ENCODE data around the gene SNRNP25.
"Not testable (repeated sequence)": the region's sequence is repeated elsewhere in the genome, so short reads cannot be mapped to it uniquely, and the experiment has no call there.

The SNRNP25 gene

DNA sequence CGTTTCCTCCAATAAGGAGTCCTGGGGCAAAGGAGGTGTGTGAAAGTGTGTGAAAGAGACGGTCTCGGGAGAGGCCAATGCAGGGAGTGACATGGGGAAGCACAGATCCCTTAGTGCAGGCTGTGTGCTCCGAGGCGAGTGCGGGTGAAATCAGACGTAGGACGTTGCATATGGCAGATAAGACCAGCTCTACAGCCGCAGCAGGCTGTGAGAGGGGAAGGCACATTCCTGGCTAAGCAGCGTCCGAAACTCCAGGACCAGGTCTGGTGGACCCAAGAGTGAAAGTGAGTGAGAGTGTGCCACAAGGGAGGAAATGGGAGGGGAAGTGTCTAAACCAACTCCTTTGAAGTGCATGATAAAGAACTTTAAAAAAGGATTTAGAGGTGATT, 11.6 kb upstream of the SNRNP25 start:
- no peak for DNase-seq

DNA sequence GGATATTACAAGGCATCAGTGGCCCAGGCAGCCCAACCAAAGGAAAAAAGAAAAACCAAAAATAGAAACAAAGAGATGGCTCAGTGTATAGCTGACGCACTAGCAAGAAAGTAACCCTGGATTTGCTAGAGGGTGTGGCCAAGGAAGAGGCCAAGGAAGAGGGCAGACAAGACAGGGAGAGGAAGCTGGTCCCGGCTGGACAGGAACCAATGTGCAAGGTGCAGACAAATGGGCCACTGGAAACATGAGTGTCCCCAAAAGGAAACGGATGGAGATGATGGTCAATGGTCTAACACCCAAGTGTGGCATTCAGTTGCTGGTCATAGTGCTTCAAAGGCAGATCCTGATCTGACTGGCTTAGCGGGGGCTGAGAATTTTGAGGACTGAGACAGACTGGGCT, 10.9 kb upstream of the SNRNP25 start:
- no peak for DNase-seq

DNA sequence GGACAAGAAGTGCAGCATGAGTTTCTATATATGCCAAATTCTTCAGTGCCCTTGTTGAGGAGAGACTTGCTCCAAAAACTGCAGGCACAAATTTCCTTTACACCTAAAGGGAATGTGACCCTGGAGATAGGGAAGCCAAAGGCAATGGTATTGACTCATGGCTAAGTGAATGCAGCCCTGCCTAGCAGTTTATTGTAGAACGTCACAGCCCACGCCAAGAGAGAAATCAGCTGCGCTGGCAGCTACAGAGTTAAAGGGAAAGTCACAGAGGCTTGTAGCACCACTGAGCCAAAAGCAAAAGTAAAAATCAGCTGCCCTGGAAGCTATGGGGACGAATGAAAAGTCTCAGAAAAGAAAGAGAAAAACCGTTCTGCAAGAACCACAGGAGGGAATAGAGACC, 10.3 kb upstream of the SNRNP25 start:
- DNase-seq = no peak

DNA sequence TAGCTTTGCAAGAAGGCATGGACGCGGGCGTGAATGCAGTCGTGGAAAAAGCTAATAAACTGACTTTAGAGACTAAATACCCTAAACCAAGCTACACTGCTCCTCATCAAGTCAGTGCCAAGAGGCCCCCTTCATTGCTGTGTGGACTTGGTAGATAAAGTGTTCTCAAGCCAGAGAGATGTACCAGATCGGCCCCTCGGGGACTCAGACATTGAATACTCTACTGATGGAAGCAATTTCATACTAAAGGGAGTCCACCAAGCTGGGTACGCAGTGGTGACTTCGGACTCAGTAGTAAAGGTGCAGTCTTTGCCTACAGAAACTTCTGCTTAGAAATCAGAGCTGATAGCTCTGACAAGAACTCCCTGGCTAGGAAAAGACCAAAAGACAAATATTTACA, 9.0 kb upstream of the SNRNP25 start:
- no peak for DNase-seq

DNA sequence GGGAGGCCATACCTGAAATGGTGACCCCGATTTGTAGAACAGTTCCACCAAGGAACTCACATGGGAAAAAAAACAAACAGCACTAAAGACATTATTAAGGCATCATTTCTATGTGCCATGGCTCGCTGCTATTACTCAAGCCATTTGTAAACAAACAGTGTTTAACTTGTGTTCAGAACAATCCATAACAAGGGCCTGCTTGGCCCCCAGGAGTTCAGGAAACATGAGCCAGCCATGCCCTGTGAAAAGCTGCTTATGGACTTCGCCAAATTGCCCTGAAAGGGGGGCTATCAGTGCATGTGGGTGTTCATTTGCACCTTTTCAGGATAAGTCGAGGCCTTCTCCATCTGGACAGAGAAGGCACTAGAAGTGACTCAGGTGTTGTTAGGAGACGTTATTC, 8.2 kb upstream of the SNRNP25 start:
- no peak for DNase-seq

DNA sequence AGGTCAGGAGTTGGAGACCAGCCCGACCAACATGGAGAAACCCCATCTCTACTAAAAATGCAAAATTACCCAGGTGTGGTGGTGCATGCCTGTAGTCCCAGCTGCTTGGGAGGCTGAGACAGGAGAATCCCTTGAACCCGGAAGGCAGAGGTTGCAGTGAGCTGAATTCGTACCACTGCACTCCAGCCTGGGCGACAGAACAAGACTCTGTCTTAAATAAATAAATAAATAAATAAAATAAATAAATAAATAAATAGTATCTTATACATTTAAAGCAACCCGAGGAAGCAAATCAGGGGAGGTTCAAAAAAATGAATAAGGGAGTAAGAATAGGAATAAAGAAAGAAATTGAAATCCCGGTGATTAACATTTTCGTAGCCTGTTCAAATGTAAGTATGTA, 7.1 kb upstream of the SNRNP25 start:
- not testable (repeated sequence) for DNase-seq

DNA sequence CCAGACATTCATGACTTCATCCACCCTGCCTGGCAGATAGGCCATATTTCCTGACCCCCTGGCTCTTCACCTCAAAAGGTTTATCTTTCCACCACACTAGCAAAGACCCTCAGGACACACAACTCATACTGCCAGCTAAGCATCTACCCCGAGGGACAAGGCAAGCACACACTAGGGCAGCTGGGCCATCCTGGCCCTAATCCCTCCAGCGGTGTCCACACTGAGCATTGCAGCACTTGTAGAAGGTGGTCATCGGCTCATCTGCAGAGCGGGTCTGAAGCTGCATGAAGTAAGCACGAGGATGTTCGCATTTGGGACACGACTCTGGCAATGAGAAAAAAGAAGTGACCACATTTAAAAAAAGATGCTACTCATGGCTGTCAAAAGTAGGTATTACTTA, 6.4 kb upstream of the SNRNP25 start:
- no peak for DNase-seq

DNA sequence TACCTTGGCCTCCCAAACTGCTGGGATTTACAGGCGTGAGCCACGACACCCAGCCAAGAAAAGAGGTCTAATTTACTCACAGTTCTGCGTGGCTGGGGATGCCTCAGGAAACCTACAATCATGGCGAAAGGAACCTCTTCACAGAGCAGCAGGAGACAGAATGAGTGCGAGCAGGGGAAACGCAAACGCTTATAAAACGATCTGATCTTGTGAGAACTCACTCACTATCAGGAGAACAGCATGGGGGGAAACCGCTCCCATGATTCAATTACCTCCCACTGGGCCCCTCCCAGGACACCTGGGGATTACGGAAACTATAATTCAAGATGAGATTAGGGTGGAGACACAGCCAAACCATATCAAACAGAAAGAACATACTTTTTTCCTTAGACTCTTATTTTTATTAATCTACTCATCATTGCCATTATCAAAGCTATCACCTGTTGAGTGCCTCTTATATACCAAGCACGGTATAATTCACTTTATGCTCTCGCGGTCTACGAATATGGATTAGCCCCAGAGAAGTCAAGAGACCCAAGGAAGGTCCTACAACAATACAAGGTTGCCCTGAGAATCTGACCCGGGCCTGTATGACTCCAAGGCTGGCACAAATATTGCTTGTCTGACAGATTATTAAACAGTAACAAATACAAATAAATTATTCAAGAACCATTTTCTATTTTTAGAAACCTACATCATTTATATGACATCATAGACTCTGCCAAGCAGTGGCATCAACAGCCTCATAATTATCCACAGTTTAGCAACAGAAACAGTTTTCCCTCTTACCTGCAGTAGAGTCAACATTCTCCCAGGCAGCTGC, 2.6 kb upstream of the SNRNP25 start:
- DNase-seq = no peak

DNA sequence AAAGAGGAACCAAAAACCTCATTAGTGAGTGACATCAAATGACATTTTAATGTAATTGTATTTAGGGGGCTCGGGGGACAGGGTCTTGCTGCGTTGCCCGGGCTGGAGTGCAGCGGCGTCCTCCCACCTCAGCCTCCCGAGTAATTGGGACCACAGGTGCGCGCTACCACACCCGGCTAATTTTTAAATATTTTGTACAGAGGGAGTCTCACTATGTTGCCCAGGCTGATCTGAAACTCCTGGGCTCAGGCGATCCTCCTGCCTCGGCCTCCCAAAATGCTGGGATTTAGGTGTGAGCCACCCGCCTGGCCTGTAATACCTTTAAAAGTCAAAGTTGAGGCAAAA, 581 bp downstream of the SNRNP25 start:
- no peak for DNase-seq

DNA sequence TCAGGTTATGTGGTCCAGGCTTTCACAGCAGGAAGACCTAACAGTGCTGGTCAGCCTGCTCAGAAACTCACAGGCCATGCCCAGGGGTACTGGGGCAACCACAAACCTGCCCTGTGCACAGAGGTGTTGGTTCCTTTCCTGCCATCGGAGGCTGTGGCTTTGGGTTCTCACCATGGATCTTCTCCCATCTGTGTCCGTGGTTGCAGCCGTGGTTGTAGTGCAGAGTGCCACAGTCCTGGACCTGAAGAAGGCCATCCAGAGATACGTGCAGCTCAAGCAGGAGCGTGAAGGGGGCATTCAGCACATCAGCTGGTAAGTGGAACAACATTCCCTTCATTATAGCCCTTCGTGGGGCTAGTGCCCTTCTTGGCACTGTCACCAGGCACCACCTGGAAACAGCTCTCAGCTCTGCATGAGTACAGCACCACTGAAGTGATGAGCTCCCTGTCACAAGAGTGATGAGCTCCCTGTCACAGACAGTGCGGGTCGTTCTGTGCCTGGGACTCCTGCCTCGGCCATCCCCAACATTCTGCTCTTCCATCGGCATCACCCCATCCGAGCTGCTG, 2.0 kb downstream of the SNRNP25 start:
- DNase-seq = no peak

DNA sequence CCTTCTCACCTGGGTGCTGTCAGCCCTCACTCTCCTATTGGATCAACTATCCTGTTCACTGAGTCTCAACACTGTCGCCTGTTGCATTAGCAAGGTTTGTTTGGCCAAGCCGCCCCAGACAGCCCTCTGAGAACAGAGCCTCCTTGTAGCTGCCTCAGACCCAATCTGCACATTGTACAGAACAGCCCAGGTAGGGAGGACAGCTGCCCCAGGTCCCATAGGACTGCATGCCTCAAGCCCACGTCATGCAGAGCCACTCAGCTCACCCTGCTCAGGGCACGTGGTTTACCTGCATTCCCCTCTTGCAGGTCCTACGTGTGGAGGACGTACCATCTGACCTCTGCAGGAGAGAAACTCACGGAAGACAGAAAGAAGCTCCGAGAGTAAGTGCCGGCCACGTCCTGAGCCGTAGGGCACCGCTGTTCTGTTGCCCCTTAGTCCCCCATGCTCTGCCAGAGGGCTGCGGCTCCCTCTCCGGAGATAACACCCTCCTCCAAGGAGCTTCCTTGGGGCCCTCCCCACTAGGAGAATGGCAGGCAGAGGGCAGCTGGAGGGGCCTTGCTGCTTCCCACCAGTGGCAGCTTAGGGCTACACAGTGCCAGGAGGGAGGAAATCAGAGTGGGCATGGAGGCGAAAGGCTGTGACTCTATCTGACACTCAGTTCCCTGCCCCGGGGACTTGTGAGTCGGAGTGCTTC, 2.8 kb downstream of the SNRNP25 start:
- DNase-seq = no peak

DNA sequence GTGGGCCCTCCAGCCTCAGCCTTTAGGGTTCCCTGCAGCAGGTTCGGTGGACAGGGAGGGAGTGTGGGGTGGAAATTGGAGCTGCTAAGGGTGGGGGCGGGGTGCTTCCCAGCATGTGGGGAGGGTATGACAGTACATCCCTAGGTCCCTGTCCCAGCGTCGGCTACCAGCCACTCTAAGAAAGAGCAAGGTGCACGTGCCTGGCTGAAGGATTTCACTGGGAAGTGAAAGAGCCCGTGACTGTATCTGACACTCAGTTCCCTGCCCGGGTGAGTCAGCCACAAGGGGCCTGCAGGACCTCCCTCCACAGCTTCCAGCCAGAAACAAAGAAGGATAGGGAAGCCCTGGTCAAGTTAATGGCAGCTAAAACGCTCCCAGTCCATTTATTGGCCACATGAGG, 4.1 kb downstream of the SNRNP25 start:
- no peak for DNase-seq

DNA sequence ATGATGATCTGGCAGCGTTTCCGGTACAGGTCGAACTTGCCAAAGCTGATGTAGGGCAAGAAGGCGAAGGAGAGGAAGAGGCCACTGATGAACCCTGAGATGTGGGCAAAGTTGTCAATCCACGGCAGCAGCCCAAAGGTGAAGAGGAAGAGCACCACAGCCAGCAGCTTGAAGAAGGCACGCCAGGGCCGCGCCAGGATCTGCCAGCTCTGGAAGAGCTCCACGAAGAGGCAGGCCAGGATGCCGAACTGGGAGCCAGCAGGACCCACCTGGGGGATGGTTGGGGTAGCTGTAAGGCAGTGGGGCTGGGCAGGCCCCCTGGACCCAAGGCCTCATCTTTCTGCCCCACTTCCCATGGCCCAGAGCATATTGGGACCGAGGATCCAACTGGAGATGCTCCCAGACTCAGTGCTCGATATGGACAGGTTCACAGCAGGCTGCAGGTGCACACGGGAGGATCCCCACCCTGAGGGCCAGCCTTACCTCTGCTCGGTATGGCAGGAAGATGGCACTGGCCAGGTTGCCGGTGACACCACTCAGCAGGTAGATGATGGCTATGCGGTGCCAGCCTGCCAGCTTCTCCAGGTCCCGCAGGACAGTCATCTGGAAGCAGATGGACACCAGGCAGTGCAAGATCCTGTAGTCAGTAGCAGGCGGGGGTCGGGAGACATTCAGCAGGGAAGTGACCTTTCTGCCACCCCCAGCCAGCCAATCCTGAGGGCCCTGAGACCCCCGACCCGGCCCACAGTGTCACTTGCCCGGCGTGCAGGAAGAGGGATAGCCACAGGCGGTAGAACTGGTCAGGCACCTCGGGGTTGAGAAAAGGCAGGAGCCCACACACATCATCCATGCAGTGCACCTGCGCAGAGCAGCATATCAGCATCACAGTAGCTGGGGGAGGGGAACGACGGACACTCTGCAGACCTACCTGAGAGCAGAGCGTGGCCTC, 5.1 kb downstream of the SNRNP25 start:
- DNase-seq = no peak

DNA sequence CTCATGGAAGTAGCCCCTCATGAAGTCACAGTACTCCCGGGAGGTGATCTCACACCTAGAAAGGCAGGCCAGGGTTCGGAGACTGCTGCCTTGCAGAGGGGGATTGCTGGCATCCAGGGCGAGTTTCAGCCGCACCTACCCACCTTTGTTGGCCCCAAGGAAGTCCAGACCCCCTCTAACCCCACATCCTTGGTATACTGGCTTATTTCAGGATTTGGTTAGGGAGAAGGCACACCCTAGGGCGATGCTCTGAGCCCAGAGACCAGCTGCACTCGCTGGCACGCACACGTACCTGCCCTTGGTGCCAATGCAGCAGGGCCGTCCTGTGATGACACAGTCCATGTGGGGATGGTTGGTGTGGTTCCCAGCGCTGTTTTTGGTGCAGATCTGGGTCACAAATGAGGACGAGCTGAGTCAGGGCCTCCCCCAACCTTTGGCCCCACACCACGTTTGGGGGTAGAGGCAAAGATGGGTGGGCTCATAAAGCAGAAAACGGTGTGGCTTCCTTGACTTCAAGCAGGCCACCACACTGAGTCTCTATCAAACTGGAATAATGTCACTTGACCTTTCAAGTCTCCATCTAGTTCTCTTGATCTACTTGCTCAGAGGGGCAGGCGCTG, 5.9 kb downstream of the SNRNP25 start:
- DNase-seq = no peak

DNA sequence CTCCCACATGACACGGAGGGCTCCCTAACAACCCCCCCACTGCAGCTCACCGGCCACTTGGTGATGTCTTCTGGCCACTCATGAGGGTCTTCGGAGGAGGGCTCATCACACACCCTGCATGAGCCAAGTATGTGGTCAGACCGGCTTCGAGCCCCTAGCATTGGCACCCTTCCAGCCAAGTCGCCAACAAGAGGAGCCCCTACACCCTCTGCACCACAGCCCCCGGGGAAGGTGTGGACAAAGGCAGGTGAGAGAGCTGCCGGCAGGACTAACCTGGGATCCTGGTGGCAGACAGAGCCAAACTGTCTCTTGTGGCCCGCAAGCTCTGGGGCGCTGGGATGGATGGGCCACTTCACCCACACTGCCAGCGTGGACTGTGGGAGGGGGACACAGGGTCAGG, 6.5 kb downstream of the SNRNP25 start:
- no peak for DNase-seq

DNA sequence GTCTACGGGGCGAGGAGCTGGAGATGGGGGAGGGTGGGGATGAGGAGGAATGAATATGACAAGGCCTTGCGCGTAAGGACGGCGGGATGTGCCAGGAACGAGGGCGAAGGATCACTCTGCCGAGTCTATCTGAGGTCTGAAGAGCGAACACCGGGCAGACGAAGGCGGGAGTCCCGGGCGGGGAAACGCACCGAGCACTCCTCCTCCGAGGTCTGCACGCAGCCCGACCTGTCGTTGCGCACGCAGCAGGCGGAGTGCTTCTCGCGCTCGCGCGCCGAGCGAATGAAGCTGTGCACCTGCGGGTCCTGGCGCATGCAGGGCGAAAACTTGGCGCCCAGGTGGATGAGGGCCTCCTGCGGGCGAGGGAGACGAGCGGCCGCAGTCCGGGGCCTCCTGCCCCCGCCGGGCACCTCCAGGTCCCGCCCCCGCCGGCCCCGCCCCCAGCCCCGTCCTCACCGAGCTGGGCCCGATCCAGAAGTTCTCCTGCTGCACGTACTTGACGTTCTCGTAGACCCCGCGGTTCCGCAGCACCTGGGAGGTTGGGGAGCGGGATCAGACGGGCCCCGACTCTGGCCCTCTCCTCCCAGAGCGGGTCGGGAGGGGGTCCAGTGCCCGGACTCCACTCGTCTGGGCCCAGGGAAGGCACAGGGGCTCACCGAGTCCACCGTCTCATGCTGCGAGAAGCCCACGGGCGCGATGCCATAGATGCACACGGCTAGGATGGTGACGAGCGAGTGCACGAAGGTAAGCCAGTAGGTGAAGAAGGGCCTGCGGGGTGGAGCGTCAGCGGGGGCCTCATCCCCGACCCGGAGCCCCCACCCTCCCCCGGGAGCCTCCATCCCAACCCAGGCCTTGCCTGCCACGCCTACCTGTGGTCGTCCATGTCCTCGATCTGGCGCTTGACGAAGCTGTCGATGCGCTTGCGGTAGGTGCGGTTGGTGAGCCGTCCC, 7.6 kb downstream of the SNRNP25 start:
- DNase-seq = no peak

DNA sequence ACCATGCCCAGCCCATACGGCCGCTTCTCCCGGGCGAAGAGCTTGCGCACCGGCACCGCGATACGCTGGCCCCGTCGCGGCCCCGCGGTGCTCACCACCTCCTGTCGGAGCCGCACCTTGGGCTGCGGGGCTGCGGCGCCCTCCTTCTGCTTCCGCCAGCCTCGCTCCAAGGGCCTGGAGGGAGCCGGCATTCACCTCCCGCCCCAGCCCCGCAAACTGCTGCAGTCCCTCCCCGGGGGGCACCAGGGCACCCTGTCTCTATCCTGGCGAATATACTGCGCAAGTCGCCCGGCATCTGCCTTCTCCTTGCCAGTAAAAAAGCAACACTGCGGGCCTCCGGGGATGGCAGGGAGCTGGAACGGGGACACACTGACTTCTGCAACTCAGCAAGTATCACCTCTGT, 8.3 kb downstream of the SNRNP25 start:
- DNase-seq = no peak

DNA sequence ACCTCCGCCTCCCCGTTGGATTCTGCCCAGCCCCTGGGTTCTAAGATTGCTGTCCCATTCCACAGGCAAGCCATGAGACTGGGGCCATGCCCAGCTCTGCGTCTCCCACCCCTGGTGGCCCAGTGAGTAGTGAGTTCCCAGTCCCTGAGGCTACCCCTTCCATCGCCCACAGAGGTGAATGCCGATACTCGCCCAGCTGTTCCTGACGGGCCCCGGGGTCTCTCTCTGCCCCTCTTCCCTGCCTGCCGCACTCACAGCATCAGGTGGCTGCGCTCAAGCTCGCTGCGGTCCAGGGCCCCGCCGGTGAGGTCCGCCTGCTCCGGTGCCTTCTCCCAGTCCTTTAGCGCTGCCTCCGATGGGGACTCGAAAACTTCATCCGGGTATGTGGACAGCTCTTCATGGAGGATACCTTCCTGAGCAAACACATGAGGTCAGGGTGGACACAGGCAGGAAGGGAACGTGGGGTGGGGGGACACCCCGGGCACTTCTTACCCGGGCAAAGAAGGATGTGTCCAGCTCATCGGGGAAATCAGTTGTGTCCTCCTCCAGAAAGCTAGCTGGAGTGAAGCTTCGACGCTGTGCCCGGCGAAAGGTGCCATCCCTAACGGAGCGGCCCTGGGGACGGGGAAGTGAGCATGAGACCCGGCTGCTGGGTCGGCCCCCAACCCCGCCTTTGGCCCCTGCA, 8.8 kb downstream of the SNRNP25 start:
- DNase-seq = no peak

DNA sequence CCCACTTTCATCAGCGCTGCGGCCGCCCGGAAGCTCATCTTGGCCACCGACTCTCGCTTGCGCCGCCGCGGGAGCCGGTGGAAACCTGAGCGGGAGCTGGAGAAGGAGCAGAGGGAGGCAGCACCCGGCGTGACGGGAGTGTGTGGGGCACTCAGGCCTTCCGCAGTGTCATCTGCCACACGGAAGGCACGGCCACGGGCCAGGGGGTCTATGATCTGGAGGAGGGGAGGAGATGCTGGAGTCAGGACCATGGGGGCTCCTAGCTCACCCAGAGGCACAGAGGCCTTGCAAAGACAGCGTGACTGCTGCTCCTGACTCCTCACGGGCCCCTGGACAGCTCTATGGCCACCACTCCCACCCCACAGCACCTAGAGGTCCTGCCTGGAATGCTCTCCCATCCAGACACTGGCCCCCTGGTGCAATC, 9.4 kb downstream of the SNRNP25 start:
- no peak for DNase-seq

DNA sequence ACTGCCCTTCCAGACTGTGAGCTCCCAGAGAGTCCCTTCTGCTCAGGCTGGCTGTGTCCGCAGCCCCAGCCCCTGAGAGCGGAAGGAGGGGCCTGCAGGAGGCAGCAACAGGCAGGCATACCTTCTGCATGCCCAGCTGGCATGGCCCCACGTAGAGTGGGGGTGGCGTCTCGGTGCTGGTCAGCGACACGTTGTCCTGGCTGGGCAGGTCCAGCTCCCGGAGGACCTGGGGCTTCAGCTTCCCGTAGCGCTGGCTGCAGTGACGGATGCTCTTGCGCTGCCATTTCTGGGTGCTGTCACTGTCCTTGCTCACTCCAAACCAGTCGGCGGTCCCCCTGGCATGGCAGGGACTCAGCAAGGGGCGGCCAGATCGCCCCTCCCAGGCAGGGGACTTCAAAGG, 9.8 kb downstream of the SNRNP25 start:
- no peak for DNase-seq
